Kidney capillary endothelial cell (primary cell): Measurements from ENCODE around the gene FRMPD1.
"Not testable (repeated sequence)": the region's sequence is repeated elsewhere in the genome, so short reads cannot be mapped to it uniquely, and the experiment has no call there.

Experiments used
- DNase-seq: peaks from one replicate; pipeline ENCODE4 v3.0.0-alpha.2; 2018; ENCODE audit warnings: low spot score

The FRMPD1 gene

GRCh38 chr9:37650873-37651768, at the start of gene FRMPD1:
Gene FRMPD1 (plus strand): TSS chr9:37650954. CDS start chr9:37692642, 41,688 bp downstream.
- DNase-seq: peak; percentile 12

GRCh38 chr9:37602061-37602460, 48.7 kb upstream of the FRMPD1 start:
- DNase-seq: not testable (repeated sequence)

- no peak for DNase-seq
Measured at GRCh38 chr9:37602817-37603216, 47.9 kb upstream of the FRMPD1 start.

- DNase-seq: no peak
Measured at GRCh38 chr9:37604296-37604695, 46.5 kb upstream of the FRMPD1 start.

GRCh38 chr9:37608250-37608649, 42.5 kb upstream of the FRMPD1 start:
- no peak for DNase-seq

GRCh38 chr9:37609735-37610397, 40.9 kb upstream of the FRMPD1 start:
- DNase-seq: no peak

- DNase-seq: no peak
Measured at GRCh38 chr9:37611014-37611413, 39.7 kb upstream of the FRMPD1 start.

GRCh38 chr9:37611961-37612360, 38.8 kb upstream of the FRMPD1 start:
- DNase-seq: no peak

- DNase-seq: no peak
Measured at GRCh38 chr9:37617161-37617560, 33.6 kb upstream of the FRMPD1 start.

- peak; percentile 39 for DNase-seq
Measured at GRCh38 chr9:37617832-37618231, 32.9 kb upstream of the FRMPD1 start.

- no peak for DNase-seq
Measured at GRCh38 chr9:37618817-37619216, 31.9 kb upstream of the FRMPD1 start.

- no peak for DNase-seq
Measured at GRCh38 chr9:37619806-37620205, 30.9 kb upstream of the FRMPD1 start.

- no peak for DNase-seq
Measured at GRCh38 chr9:37620396-37620795, 30.4 kb upstream of the FRMPD1 start.

- DNase-seq: no peak
Measured at GRCh38 chr9:37621273-37622121, 29.3 kb upstream of the FRMPD1 start.

GRCh38 chr9:37622462-37622861, 28.3 kb upstream of the FRMPD1 start:
- DNase-seq: no peak

- no peak for DNase-seq
Measured at GRCh38 chr9:37623267-37623666, 27.5 kb upstream of the FRMPD1 start.

- no peak for DNase-seq
Measured at GRCh38 chr9:37624073-37624472, 26.7 kb upstream of the FRMPD1 start.

- DNase-seq: no peak
Measured at GRCh38 chr9:37625036-37625757, 25.6 kb upstream of the FRMPD1 start.

GRCh38 chr9:37625758-37626147, 25.0 kb upstream of the FRMPD1 start:
- no peak for DNase-seq

GRCh38 chr9:37626708-37627292, 24.0 kb upstream of the FRMPD1 start:
- no peak for DNase-seq

GRCh38 chr9:37632479-37632878, 18.3 kb upstream of the FRMPD1 start:
- DNase-seq: no peak
